Ishikawa (cell line): ENCODE results near the gene AP5B1.

Experiments used
- CEBPB ChIP-seq: IDR thresholded peaks from 2 replicates; pipeline ENCODE4 v1.6.1; 2012
- CREB1 ChIP-seq: IDR thresholded peaks from 2 replicates; pipeline ENCODE4 v1.6.1; 2012; ENCODE audit warnings: low read depth
- EGR1 ChIP-seq: IDR thresholded peaks from 2 replicates; pipeline ENCODE4 v1.6.1; 2012
- EP300 ChIP-seq: IDR thresholded peaks from 2 replicates; pipeline ENCODE4 v1.6.1; 2012; ENCODE audit warnings: borderline replicate concordance
- FOXM1 ChIP-seq: IDR thresholded peaks from 2 replicates; pipeline ENCODE4 v1.6.1; 2012; ENCODE audit warnings: low read depth, borderline replicate concordance
- MAX ChIP-seq: IDR thresholded peaks from 2 replicates; pipeline ENCODE4 v1.6.1; 2012
- NFIC ChIP-seq: IDR thresholded peaks from 2 replicates; pipeline ENCODE4 v1.6.1; 2012
- RAD21 ChIP-seq: IDR thresholded peaks from 2 replicates; pipeline ENCODE4 v1.6.1; 2012; ENCODE audit warnings: low read depth
- TAF1 ChIP-seq: IDR thresholded peaks from 2 replicates; pipeline ENCODE4 v1.6.1; 2012; ENCODE audit warnings: low read depth, mild to moderate bottlenecking
- TEAD4 ChIP-seq: IDR thresholded peaks from 2 replicates; pipeline ENCODE4 v1.6.1; 2012
- TF ChIP-seq, protein P1 (sequence below): IDR thresholded peaks from 2 replicates; pipeline ENCODE4 v1.6.1; 2012; ENCODE audit warnings: low read depth, mild to moderate bottlenecking
- TF ChIP-seq, protein P2 (sequence below): IDR thresholded peaks from 2 replicates; pipeline ENCODE4 v1.6.1; 2012

DNA sequence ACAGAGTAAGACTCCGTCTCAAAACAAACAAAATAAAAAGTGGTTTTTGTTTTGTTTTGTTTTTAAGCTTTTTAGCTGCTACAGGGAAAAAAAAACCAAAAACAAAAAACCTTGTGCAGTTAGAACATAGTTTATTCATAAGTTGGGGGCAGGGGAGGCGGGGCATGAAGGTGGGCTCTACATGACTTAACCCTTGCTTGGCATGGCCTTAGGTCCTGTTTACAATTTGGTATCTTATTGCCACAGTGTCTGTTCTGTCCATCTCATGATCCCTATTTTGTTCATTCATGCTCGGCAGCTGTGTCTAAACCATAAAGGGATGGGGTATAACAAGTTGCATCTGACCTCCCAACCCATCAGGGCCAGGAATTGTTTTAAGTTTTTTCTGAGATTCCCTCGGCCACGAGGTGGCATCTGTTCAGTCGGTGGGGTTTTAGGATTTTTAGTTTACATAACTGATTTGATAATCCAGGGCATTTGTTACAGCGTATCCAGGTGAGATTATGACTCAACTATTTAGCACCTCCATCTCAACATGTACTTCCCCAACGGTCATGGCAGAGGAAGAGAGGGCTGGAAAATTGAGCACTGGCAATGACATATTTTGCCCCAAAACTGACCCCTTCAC lies 6.9 kb downstream of the AP5B1 start:
- TF ChIP-seq, protein P1, sequence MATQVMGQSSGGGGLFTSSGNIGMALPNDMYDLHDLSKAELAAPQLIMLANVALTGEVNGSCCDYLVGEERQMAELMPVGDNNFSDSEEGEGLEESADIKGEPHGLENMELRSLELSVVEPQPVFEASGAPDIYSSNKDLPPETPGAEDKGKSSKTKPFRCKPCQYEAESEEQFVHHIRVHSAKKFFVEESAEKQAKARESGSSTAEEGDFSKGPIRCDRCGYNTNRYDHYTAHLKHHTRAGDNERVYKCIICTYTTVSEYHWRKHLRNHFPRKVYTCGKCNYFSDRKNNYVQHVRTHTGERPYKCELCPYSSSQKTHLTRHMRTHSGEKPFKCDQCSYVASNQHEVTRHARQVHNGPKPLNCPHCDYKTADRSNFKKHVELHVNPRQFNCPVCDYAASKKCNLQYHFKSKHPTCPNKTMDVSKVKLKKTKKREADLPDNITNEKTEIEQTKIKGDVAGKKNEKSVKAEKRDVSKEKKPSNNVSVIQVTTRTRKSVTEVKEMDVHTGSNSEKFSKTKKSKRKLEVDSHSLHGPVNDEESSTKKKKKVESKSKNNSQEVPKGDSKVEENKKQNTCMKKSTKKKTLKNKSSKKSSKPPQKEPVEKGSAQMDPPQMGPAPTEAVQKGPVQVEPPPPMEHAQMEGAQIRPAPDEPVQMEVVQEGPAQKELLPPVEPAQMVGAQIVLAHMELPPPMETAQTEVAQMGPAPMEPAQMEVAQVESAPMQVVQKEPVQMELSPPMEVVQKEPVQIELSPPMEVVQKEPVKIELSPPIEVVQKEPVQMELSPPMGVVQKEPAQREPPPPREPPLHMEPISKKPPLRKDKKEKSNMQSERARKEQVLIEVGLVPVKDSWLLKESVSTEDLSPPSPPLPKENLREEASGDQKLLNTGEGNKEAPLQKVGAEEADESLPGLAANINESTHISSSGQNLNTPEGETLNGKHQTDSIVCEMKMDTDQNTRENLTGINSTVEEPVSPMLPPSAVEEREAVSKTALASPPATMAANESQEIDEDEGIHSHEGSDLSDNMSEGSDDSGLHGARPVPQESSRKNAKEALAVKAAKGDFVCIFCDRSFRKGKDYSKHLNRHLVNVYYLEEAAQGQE = no peak
- TF ChIP-seq RAD21 (no peak), FOXM1 (no peak), MAX (no peak), EP300 (no peak), CEBPB (no peak), TAF1 (no peak), TEAD4 (no peak), CREB1 (no peak), NFIC (no peak), EGR1 (no peak)
- TF ChIP-seq, protein P2, sequence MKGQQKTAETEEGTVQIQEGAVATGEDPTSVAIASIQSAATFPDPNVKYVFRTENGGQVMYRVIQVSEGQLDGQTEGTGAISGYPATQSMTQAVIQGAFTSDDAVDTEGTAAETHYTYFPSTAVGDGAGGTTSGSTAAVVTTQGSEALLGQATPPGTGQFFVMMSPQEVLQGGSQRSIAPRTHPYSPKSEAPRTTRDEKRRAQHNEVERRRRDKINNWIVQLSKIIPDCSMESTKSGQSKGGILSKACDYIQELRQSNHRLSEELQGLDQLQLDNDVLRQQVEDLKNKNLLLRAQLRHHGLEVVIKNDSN = no peak
